GM19455 (cell line): Measurements from ENCODE around the gene HBM.
"Not testable (repeated sequence)": the region's sequence is repeated elsewhere in the genome, so short reads cannot be mapped to it uniquely, and the experiment has no call there.

Source experiments
- ATAC-seq: cut with Tn5 transposase; IDR thresholded peaks from one replicate; pipeline ENCODE4 v1.9.1; 2021; ENCODE audit not compliant: unreplicated experiment

Gene HBM

GRCh38 chr16:167122-167690 is 1.4 kb downstream of the HBM start:
- no peak for ATAC-seq

- ATAC-seq: no peak
Observed at GRCh38 chr16:168424-168823, 2.6 kb downstream of the HBM start.

- ATAC-seq: no peak
Observed at GRCh38 chr16:169014-169413, 3.2 kb downstream of the HBM start.

- ATAC-seq: not testable (repeated sequence)
Observed at GRCh38 chr16:170088-170507, 4.3 kb downstream of the HBM start.

- no peak for ATAC-seq
Observed at GRCh38 chr16:170788-171187, 5.0 kb downstream of the HBM start.

GRCh38 chr16:172374-172941 is 6.7 kb downstream of the HBM start, which contains the start of gene HBA2:
Gene HBA2, plus strand, starts transcription at chr16:172876. Its CDS starts 37 bp downstream, at chr16:172913.
- ATAC-seq: not testable (repeated sequence)

- ATAC-seq: not testable (repeated sequence)
Observed at GRCh38 chr16:173211-173854, 7.6 kb downstream of the HBM start.

- ATAC-seq: not testable (repeated sequence)
Observed at GRCh38 chr16:173928-174769, 8.4 kb downstream of the HBM start.

GRCh38 chr16:175011-175949 is 9.5 kb downstream of the HBM start:
- no peak for ATAC-seq

- not testable (repeated sequence) for ATAC-seq
Observed at GRCh38 chr16:176006-176405, 10.2 kb downstream of the HBM start.

- not testable (repeated sequence) for ATAC-seq
Observed at GRCh38 chr16:176477-177382, 11.0 kb downstream of the HBM start, which contains the start of gene HBA1. Gene HBA1, plus strand, starts transcription at chr16:176680. Its CDS starts 37 bp downstream, at chr16:176717.

- ATAC-seq: no peak
Observed at GRCh38 chr16:177394-177822, 11.6 kb downstream of the HBM start.

GRCh38 chr16:177981-178667 is 12.3 kb downstream of the HBM start:
- no peak for ATAC-seq

GRCh38 chr16:178668-179015 is 12.9 kb downstream of the HBM start:
- no peak for ATAC-seq

GRCh38 chr16:179211-180092 is 13.7 kb downstream of the HBM start:
- ATAC-seq: no peak

GRCh38 chr16:180101-180675 is 14.4 kb downstream of the HBM start, which contains the start of gene HBQ1:
Gene HBQ1, plus strand, starts transcription at chr16:180459. Its CDS starts 28 bp downstream, at chr16:180487.
- ATAC-seq: no peak
